ENCODE data around the gene SCGB1C1.

DNA sequence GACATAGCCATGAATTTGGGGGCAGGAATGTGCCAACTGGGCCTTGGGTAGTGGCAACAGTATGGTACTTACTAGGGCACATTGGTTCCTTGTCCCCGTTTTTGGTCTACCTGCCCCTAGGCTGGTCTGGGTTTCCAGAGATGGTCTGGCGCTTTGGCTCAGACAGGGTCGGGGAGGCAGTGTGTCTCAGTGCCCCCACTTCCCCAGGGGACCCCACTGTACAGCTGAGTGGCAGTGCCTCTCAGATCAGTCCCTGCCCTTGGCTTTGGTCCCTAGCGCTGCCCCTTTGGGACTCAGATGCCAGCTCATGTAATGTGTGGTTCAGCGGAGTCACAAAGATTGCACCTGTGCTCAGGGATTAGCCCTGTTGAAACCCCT is 17.9 kb downstream of the SCGB1C1 start:
- TF ChIP-seq, protein P1, sequence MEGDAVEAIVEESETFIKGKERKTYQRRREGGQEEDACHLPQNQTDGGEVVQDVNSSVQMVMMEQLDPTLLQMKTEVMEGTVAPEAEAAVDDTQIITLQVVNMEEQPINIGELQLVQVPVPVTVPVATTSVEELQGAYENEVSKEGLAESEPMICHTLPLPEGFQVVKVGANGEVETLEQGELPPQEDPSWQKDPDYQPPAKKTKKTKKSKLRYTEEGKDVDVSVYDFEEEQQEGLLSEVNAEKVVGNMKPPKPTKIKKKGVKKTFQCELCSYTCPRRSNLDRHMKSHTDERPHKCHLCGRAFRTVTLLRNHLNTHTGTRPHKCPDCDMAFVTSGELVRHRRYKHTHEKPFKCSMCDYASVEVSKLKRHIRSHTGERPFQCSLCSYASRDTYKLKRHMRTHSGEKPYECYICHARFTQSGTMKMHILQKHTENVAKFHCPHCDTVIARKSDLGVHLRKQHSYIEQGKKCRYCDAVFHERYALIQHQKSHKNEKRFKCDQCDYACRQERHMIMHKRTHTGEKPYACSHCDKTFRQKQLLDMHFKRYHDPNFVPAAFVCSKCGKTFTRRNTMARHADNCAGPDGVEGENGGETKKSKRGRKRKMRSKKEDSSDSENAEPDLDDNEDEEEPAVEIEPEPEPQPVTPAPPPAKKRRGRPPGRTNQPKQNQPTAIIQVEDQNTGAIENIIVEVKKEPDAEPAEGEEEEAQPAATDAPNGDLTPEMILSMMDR (conservative IDR thresholded peaks at IDR 0.05; ENCODE audit: low read length): no peak
- TF ChIP-seq EZH2phosphoT487 (IDR thresholded peaks at IDR 0.05; ENCODE audit: borderline replicate concordance): no peak

All from Loucy (cell line).